NCI-H1048 (cell line): ENCODE measurements around the gene CTTNBP2.

Experiments
- DNase-seq: peaks from one replicate; lab custom pipeline; 2025; lab: John Stamatoyannopoulos, UW

Gene CTTNBP2

DNA sequence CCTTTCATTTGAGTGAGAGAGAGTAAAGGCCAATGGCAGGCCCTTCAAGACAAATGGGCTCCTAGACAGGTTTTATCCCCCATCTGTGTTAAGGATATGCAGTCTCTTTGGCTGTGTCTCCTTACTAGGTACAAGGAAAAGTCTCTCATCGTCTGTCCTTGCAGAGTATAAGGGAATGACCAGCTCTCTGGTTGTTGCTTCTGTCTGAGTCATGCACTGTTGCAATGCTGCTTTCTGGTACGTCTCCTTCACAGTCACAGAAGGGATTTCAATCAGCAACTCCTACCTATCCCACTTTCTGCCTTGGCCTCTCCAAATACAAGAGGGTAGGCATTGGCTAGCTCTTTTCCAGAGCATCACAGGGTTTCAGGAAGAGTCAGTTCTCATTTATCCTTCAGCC is 48.1 kb downstream of the CTTNBP2 start:
- no peak for DNase-seq

DNA sequence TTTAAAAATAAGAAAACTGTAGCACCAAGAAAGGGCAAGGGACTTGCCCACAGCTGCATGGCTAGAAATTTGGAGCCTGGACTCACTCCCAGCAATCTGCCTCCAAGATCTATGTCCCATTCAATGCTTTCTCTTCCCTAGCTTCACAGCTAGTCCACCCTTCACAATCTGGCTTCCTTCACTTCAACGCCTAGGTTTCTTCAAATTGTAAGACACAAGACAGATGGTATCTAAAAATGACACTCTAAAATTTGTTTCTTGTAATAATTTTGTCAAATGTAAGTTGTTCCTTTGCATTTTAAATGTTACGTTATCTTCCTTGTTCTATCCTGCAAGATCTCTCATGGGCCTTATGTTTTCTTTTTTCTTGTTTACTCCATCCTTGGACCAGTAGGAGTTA is 48.6 kb downstream of the CTTNBP2 start:
- DNase-seq = no peak

DNA sequence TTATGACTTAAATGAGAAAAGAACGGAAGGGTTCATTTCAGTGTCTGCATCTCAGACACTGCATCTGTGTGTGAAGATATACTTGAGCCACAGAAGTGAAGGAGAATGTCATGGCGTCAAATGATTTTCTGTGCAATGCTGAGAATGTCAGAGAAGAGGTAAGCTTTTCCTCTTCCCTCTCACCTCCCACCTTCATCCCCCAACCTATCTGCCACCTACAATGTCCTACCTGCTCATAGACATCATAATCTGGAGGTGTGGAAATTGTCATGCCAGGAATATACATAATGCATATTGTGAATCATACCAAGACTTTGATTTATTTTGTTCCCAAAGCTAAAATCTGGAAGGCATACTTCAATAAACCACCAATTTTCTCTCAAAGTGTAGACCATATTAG is 53.7 kb downstream of the CTTNBP2 start:
- no peak for DNase-seq

DNA sequence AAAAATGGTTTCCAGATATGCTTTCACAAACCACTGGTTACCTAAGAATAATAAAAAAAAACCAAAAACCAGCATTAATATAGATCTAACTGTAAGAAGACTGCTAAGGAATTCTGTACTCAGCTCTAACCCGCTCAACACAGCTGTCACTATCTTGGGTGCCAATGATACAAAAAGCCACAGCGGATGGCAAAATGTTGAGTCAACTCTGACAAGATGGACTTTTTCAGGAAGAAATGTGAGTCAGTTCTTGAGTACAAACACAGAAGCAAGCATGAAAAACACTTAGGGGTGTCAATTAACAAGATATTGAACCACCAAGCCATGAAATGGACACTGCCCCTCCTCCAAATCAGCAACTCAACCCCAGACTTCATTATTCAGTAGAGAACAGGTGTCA is 55.0 kb downstream of the CTTNBP2 start:
- DNase-seq = no peak

DNA sequence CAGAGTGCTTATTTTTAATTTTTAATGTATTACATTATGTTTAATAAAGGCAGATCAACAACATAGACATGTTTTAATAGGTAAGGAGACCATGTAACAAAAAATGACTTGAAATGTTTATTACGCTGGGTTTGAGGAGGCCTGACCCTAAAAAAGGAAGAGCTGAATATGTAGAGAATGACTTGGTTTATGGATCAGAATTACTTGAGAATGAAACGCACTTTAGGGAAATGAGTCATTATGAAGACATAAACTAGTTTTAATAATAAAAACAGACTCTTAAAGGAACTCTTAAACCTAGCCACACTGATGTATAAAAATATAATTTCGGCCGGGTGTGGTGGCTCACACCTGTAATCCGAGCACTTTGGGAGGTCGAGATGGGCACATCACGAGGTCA is 56.5 kb downstream of the CTTNBP2 start:
- DNase-seq = no peak

DNA sequence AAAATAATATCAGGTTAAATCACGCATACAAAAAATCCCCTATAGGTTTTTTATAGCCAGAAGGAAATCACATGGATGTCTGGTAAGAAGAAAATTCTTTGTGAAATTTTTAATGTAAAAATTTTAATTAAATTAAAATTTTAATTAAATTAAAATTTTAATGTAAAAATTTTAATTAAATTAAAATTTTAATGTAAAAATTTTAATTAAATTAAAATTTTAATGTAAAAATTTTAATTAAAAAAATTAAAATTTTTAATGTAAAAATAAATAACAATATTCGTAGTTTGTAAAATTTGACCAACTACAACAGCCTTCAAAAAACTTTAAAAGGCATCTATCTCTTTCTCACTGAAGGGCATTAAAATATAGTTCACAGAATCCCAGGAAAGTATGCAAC is 61.5 kb downstream of the CTTNBP2 start:
- DNase-seq = no peak

DNA sequence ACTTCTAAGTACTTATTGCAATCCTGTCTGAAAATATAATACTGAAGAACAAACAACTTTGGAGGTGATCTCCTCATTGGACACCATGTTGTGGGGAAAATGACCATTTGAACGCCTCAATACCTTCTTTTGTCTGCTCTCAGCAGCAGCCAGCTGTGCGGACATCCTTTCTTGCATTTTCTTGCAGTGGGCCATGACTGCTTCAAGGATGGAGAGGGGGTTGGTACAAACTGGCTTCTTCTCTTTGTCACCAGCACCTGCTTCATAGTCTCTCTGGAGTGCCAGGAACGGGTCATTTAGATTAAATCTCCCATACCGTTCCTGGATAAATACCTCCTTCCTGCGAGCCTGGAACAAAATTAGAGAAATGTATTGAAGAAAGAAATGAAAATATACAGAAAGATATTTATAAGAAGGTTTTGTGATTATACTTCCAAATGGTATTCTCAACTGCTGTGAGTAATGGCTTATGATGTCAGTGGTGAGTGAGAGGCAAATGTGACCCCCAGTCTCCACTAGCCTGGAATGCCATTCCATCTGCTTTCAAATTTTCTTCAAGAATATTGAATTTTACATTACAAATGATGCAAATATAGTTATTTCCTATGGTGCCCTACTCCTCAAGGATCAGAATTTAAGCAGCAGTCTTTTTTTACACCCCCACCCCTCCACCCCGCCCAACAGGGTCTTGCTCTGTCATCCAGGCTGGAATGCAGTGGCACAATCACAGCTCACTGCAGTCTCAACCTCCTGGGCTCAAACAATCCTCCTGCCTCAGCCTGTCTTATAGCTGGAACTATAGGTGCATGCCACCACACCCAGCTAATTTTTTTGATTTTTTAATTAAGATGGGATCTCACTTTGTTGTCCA is 62.4 kb downstream of the CTTNBP2 start:
- DNase-seq = no peak

DNA sequence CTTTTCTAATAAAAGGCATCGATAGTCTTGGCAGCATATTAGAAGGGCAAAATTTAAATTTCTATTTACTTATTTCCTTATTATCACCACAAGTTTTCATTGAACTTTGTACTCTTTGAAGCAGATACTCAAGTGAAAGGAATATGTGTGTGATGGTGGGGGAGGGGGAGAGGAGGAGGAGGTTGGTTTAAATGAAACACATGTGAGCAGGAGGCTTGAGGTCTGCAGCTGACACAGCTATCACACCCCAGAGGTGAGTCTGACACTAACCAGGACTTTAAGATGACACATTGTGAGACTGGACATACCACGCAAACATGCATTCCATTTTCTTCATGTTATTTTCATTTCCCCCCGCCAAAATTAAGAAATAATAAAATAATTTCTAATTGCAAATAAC is 63.3 kb downstream of the CTTNBP2 start:
- no peak for DNase-seq

DNA sequence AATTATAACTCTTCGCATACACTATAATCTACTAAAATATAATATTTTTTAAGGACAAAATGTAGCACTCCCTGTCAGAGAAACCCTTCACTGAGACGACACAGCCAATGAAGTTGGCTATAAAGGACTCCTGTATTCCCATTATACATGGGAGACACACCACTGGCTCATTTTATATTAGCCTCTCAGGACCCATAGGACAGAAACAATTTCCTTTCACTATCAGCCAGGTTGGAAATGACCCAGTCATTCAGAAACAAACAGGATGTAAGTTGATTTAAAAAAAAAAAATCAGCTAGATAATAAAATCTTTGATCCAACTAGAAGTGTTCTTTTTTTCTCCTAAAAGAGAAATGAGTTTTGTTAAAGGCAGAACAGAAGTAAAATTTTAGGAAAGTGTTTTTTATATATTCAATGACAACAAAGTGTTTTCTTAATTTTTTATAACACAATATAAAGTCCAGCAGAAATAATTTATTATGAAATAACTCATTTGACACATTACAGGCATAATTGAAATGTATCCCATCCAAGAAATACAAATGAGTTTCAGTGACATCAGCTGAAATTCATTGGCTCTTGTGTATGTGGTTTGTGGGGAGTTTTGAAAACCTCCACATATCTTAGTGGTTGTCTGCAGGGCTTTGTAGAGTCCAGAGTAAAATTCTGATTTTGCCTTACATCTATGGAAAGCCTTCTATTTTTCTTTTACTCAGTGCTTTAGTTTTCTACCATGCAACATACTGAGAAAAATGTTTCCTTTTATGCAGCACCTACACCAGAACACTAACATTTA is 64.1 kb downstream of the CTTNBP2 start:
- DNase-seq = no peak

DNA sequence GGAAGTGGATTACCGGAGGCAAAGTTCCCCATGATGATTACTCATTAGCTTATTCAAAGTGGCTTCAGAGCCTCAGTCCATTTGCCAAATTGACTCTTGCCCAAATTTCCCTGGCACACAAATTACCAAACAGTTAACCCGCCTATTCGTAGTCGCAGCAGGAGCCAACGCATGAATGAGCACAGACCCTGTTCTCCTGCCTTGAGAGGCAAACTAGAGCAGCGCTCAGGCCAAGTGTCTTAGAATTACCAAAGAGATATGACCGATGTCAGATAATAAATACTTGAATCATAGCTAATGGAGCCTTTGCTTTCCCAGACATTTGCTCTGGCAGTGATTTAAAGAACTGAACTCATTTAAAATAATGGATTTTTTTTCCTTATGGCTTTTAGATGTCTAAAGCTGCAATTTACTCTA is 64.9 kb downstream of the CTTNBP2 start:
- DNase-seq = no peak

DNA sequence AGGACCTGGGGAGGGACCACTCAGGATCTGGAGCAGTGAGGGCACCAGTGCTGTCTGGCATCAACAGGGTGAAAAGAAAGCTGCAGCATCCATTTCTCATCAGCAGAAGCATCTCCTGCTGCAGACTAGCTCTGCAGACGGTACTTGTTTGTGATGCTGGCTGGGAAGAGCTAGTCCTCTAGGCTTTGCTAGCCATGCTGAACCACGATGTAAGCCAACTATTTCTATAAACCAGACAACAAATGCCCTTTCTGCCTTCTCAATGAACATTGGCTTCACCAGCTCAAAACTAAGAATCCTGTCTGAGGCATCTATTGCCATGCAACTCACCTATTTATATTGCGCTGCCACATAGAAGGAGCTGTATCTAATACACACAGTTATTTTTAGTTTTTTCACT is 65.6 kb downstream of the CTTNBP2 start:
- DNase-seq = no peak

DNA sequence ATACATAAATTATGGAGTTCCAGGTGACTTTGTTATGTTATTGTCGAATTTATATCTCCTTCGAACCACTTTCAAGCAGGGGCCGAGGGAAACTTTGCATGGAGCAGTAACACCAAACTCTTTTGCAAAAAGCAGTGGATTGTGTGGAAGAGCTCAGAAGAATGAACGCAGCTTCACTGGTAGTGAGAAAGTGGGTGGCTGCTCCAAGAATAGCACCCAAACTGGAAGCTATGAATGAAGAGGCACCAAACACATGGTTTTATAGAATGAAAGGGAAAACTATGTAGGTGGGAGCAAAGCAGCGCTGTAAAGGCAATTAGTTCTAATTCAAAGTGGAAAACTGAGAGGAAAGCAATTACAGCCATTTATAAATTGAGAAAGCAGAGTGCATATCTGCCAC is 67.2 kb downstream of the CTTNBP2 start:
- DNase-seq = no peak

DNA sequence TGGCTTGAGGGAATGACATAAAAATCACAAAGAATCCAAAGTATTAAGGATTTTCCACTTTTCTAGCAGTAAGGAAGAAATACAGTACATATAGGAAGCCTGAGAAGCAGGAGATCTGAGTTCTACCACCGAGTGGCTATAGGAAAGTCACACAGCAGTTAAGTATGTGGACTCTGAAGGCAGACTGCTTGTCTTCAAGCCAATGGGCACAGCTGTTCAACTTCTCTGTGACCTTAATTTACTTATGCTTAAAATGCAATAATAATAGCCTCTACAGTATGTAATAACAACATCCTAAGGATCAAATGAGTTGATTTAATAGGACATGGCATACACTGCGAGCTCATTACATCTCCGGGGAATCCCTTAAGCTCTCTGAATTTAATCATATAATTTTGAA is 68.0 kb downstream of the CTTNBP2 start:
- no peak for DNase-seq

DNA sequence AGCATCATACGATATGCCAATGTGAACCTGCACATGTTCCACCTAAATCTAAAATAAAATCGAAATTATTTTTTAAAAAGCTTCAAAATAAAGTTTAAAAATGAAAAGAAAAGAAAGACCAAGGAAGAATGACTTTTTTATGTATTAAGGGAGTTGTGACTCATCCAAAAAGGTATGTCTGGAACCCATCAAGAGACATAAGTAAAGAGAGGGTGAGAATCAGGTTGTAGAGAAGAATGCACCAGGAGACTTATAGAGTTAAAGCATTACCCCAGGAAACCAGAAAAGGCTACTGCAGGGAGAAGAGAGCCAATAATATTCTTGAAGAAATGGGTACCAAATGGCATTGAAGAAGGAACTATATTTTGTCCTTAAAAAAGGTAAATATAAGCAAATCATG is 69.8 kb downstream of the CTTNBP2 start:
- DNase-seq = no peak

DNA sequence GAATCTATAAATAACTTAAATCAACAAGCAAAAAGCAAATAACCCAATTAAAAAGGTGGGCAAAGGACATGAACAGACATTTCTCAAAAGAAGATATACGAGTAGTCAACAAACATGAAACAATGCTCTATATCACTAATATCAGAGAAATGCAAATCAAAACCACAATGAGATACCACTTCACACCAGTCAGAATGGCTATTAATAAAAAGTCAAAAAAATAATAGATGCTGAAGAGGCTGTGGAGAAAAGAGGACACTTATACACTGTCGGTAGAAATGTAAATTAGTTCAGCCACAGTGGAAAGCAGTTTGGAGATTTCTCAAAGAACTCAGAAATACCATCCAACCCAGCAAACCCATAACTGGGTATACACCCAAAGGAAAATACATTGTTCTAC is 70.6 kb downstream of the CTTNBP2 start:
- no peak for DNase-seq

DNA sequence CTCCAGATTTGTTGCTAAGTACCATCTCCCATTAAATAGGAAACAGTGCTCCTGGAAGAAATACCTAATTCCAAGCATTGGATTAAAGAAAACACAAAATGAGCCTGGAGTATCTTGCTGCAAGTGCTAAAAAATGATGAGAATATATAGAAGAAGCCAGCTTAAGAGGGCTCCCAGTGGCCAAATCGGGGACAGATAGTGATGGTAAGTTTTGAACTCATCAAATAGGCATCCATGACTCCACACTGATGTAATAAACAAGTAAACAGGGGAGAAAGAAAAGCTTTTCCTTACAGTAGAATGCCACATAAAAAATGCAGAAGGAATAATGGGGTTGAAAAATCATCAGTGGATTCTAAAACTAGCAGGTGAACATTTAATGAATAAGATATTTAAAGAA is 72.4 kb downstream of the CTTNBP2 start:
- DNase-seq = no peak

DNA sequence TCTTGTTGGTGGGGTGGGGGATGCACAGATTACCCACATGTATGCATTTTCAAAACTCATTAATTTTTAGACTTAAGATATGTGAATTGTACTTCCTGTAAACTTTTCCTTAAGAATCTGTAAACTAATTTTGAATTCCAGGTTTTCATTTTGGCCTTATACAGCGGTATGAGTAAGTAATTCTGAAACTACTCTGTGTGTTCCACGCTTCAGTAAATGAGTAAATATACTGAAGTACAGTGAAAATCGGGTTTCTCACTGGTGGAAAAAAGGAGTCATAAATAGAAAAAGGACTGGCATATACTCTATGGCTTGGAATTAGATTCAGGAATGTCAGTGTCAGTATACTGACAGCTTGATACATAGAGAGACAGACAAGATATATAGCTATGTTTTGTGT is 72.8 kb downstream of the CTTNBP2 start:
- no peak for DNase-seq

DNA sequence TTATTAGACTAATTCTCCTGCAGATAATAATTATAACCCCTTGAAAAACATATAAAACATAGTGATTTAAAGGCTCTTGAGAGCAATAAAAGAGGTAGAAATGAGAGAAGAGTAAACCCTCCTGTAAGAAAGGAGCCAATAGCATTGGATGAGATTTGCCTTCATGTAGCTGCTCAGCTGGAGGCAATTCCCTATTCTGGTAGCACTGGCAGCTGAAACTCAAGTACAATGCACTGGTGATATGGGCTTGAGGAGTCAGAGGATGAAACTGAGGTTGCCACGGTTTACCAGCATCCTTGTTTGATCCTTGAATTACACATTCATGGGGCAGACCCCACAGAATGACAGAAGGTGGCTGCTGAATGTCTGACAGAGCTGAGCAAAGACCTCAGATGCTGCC is 76.4 kb downstream of the CTTNBP2 start:
- no peak for DNase-seq

DNA sequence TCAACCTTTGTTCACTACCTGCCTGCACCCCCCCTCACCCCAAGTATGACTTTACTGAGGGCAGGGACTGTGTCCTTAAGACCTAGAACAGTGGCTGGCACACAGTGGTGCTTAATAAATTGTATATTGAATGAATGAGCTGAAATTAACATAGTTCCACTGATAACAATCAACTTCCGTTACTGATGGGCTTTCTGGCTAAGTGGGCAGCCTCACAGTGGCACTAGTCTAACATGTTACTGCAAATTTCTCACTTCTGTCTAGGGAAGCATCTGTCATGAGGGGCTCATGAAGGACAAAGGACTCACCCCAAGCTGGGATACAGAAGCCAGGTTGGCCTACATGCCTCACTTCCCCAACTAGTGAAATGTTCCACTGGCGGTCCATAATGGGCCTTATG is 79.3 kb downstream of the CTTNBP2 start:
- no peak for DNase-seq

DNA sequence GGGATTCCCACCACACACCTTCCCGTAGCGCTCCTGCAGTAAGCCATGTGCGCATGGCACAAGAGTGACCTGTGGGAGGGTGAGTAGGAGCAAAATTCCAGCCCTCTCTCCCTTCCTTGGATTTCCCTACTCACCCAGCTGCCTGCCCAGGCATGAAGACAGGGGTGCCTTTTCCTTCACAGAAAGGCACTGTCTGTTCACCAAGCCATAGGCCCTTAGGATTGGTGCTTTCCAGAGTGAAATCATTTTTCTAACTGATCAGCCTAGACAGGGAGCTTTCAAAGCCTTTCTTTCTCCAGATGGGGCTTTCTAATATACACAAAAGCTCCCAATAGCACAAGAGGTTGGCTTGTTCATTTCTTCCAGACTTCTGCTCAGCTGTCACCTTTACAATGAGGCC is 79.7 kb downstream of the CTTNBP2 start:
- no peak for DNase-seq

DNA sequence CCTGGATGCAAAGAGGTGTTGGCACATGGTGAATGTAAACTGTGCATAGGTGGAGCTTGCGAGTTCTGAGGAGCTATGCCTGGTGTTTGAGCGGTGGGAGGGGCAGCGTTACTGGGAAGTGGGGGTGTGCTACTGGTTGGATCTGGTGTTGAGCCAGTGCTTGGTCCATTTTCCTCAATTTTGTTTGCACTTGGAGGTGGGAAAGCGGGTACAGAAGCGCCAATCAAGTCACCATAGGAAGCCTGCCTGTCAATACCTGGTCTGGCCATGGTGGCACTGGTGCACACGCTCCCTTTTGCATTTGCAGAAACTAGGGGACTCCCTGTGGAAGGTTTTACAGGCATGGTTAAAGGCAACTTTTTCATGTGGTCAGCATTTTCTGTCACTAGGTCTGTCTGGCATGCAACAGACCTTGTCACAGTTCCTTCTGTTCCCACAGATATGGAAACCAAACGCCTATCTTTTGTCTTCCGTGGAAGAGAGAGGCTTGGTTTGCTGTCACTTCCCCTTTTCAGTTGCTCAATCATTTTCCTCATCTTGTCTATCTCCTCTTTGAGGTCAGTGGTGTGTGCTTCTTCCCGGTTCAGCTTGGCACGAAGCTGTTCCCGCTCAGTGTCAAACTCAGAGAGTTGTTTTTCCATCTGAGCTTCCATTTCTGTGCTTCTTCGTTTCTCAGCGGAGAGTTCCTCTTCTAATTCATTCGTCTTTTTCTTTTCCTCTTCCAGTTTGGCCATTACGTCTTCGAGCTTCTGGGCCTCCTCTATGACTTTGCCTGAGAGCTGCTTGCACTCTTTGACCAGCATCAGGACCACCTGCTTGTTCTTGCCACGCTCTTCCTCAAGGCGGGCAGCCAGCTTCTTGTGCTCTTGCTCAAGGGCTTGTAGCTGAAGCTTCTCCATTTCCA is 81.1 kb downstream of the CTTNBP2 start:
- DNase-seq = no peak

DNA sequence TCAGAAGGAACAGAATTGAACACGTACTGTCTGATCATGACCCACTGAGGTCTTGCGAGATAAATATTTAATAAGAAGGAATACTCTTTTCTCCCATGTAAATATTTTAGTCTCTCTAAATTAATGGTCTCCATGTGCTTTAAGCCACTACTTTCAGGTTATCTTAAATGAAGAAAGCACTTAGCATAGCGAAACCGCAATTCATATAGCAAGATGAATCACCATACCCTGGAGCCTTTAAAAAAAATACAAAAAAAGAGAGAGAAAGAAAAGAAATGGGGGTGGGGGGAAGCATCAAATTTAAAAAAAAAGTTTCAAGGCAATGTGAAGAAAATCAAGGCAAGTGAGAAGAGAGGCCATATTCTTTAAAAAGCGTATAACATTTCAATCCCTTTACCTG is 82.5 kb downstream of the CTTNBP2 start:
- no peak for DNase-seq
